Neural crest cell (in vitro differentiated cells): ENCODE data around the gene FGF6. TPM values are rescaled to one million over a fixed set of nuclear protein-coding genes. Genes with fewer than 3 reads are reported as not detected.

Experiments used
- DNase-seq: peaks from one replicate; pipeline ENCODE4 v3.0.0; 2021; ENCODE audit warnings: low read depth, mixed read lengths, low spot score
- H3K27ac Mint-ChIP-seq: one replicate; pipeline ENCODE4 v1.8.0; 2021; ENCODE audit warnings: mild to moderate bottlenecking, mixed read lengths; ENCODE audit not compliant: unreplicated experiment
- H3K27me3 Mint-ChIP-seq: 2 replicates; pipeline ENCODE4 v1.8.0; 2021; ENCODE audit warnings: low read depth, mild to moderate bottlenecking, mixed read lengths
- H3K36me3 Mint-ChIP-seq: 2 replicates; pipeline ENCODE4 v1.8.0; 2021; ENCODE audit warnings: low read depth, mild to moderate bottlenecking, mixed read lengths
- H3K4me1 Mint-ChIP-seq: 2 replicates; pipeline ENCODE4 v1.8.0; 2021; ENCODE audit warnings: mixed read lengths
- H3K4me3 Mint-ChIP-seq: one replicate; pipeline ENCODE4 v1.8.0; 2021; ENCODE audit warnings: mild to moderate bottlenecking, mixed read lengths
- H3K9me3 Mint-ChIP-seq: 2 replicates; pipeline ENCODE4 v1.8.0; 2021; ENCODE audit warnings: mixed read lengths
- CTCF ChIP-seq: fragments of 200-600 bp; sonication (generic); conservative IDR thresholded peaks from 2 replicates; pipeline ENCODE4 v1.5.0; 2021; ENCODE audit warnings: antibody characterized with exemption, mild to moderate bottlenecking
- total RNA-seq: library from RNA; stranded (reverse); gene quantifications from 2 replicates; pipeline ENCODE4 v1.2.1, GENCODE V29; 2021

FGF6 gene
- total RNA-seq, 1 donor from 2014 or later = not detected

GRCh38 chr12:4439736-4440135 lies 5.9 kb downstream of the FGF6 start:
- DNase-seq = no peak
- no peaks in the 10 kb centered on the region for H3K9me3 Mint-ChIP-seq
- H3K27ac Mint-ChIP-seq = no peak overlapping the region
- no peaks in the 10 kb centered on the region for H3K27me3 Mint-ChIP-seq
- no peak for TF ChIP-seq CTCF
- no peaks in the 10 kb centered on the region for H3K36me3 Mint-ChIP-seq
- H3K4me3 Mint-ChIP-seq = no peak overlapping the region
- H3K4me1 Mint-ChIP-seq = peaks cover 20% of the 10 kb centered on the region

GRCh38 chr12:4438834-4439596 lies 6.6 kb downstream of the FGF6 start:
- H3K4me1 Mint-ChIP-seq = peaks cover 20% of the 10 kb centered on the region
- DNase-seq = no peak
- TF ChIP-seq CTCF = no peak
- H3K4me3 Mint-ChIP-seq = no peak overlapping the region
- no peak overlapping the region for H3K27ac Mint-ChIP-seq
- H3K36me3 Mint-ChIP-seq = no peaks in the 10 kb centered on the region
- H3K9me3 Mint-ChIP-seq = no peaks in the 10 kb centered on the region
- no peaks in the 10 kb centered on the region for H3K27me3 Mint-ChIP-seq

GRCh38 chr12:4435537-4435936 lies 10.1 kb downstream of the FGF6 start:
- DNase-seq = no peak
- Mint-ChIP-seq H3K4me1 (peaks cover 13% of the 10 kb centered on the region), H3K27me3 (peaks cover 3% of the 10 kb centered on the region), H3K27ac (no peak overlapping the region), H3K9me3 (no peaks in the 10 kb centered on the region), H3K4me3 (no peak overlapping the region), H3K36me3 (no peaks in the 10 kb centered on the region)
- TF ChIP-seq CTCF = no peak

GRCh38 chr12:4434706-4435425 lies 10.7 kb downstream of the FGF6 start:
- H3K36me3 Mint-ChIP-seq = no peaks in the 10 kb centered on the region
- peaks cover 3% of the 10 kb centered on the region for H3K27me3 Mint-ChIP-seq
- peak overlapping the region; percentile 50 for H3K27ac Mint-ChIP-seq
- no peak for TF ChIP-seq CTCF
- DNase-seq = no peak
- H3K9me3 Mint-ChIP-seq = no peaks in the 10 kb centered on the region
- H3K4me3 Mint-ChIP-seq = no peak overlapping the region
- peaks cover 11% of the 10 kb centered on the region for H3K4me1 Mint-ChIP-seq

- H3K27me3 Mint-ChIP-seq = peaks cover 3% of the 10 kb centered on the region
- no peak for TF ChIP-seq CTCF
- H3K4me3 Mint-ChIP-seq = no peak overlapping the region
- peaks cover 11% of the 10 kb centered on the region for H3K4me1 Mint-ChIP-seq
- no peaks in the 10 kb centered on the region for H3K36me3 Mint-ChIP-seq
- H3K27ac Mint-ChIP-seq = peak overlapping the region; percentile 50
- H3K9me3 Mint-ChIP-seq = no peaks in the 10 kb centered on the region
- DNase-seq = no peak
Observed at GRCh38 chr12:4434301-4434700, 11.3 kb downstream of the FGF6 start.
